ENCODE results near the gene ATOSA. TPM values are rescaled to one million over a fixed set of nuclear protein-coding genes. Genes with fewer than 3 reads are reported as not detected.
A peak's percentile ranks its signal among the peaks of the same experiment; 100 is the strongest.

Gene ATOSA
- total RNA-seq, 1 experiment from 2014 or later, result 13.2 TPM

DNA sequence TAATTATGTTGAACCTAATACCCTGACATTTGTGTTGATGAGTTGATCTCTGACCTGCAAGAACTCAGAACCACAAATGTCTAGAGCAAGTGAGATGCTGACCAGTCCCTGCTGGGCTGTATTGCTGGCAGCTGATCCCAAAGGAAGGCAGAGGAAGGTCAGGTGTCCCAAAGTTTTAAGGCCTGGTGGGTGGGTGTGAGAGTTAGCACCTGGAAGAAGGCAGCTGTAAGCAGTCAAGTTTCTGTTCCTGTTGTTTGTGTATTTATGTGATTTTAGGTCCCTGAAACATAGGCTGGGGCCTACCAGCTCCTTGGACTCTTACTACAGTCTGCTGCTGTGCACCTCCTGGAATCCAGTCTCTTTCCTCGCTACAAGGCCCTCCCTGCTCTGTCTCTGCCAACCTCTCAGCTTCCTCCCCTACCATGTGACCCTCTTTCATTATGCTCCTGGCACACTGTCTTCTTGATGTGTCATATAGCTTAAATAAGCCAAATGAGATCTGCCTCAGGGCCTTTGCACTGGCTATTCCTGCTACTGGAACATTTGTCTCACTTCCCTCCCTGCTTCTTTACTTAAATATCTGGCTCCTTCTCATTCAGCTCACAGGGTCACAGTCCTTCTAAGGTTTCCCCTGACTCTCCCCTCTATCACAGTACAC lies 31.0 kb upstream of the ATOSA start:
- Mint-ChIP-seq H3K27me3 (ENCODE audit: low read depth) (no peaks in the 10 kb centered on the region; the same call in 1 of the 2 replicates), H3K27ac (0 out of 2 replicates have a peak overlapping the region, but pooled peaks have one; percentile 10), H3K4me3 (peak overlapping the region; percentile 85), H3K36me3 (no peaks in the 10 kb centered on the region), H3K4me1 (peaks cover 18% of the 10 kb centered on the region), H3K9me3 (no peaks in the 10 kb centered on the region)
- TF ChIP-seq, protein P1, sequence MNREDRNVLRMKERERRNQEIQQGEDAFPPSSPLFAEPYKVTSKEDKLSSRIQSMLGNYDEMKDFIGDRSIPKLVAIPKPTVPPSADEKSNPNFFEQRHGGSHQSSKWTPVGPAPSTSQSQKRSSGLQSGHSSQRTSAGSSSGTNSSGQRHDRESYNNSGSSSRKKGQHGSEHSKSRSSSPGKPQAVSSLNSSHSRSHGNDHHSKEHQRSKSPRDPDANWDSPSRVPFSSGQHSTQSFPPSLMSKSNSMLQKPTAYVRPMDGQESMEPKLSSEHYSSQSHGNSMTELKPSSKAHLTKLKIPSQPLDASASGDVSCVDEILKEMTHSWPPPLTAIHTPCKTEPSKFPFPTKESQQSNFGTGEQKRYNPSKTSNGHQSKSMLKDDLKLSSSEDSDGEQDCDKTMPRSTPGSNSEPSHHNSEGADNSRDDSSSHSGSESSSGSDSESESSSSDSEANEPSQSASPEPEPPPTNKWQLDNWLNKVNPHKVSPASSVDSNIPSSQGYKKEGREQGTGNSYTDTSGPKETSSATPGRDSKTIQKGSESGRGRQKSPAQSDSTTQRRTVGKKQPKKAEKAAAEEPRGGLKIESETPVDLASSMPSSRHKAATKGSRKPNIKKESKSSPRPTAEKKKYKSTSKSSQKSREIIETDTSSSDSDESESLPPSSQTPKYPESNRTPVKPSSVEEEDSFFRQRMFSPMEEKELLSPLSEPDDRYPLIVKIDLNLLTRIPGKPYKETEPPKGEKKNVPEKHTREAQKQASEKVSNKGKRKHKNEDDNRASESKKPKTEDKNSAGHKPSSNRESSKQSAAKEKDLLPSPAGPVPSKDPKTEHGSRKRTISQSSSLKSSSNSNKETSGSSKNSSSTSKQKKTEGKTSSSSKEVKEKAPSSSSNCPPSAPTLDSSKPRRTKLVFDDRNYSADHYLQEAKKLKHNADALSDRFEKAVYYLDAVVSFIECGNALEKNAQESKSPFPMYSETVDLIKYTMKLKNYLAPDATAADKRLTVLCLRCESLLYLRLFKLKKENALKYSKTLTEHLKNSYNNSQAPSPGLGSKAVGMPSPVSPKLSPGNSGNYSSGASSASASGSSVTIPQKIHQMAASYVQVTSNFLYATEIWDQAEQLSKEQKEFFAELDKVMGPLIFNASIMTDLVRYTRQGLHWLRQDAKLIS (CRISPR knock-in tag; IDR thresholded peaks at IDR 0.05; ENCODE audit: borderline replicate concordance), result no peak
- TF ChIP-seq, protein P2, sequence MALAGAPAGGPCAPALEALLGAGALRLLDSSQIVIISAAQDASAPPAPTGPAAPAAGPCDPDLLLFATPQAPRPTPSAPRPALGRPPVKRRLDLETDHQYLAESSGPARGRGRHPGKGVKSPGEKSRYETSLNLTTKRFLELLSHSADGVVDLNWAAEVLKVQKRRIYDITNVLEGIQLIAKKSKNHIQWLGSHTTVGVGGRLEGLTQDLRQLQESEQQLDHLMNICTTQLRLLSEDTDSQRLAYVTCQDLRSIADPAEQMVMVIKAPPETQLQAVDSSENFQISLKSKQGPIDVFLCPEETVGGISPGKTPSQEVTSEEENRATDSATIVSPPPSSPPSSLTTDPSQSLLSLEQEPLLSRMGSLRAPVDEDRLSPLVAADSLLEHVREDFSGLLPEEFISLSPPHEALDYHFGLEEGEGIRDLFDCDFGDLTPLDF (CRISPR knock-in tag; IDR thresholded peaks at IDR 0.05), result no peak
- TF ChIP-seq CREB1 (CRISPR knock-in tag; IDR thresholded peaks at IDR 0.05), result no peak
- TF ChIP-seq OVOL2 (CRISPR knock-in tag; IDR thresholded peaks at IDR 0.05; ENCODE audit: borderline replicate concordance), result no peak
- 0 out of 2 replicates have a peak, but pooled peaks have one; percentile 55 for TF ChIP-seq GTF2I (CRISPR knock-in tag; conservative IDR thresholded peaks at IDR 0.05)
- TF ChIP-seq SP1 (CRISPR knock-in tag; conservative IDR thresholded peaks at IDR 0.05), result no peak
- TF ChIP-seq ZNF121 (CRISPR knock-in tag; IDR thresholded peaks at IDR 0.05), result no peak
- ChIA-PET CTCF (interaction anchor here (0.6 to 1.0 kb wide), 2 partner anchors 73 to 493 kb away, joined by 3 to 4 read pairs; no protein-coding TSS in a partner anchor), POLR2A (interaction anchor here (1.6 kb wide), 1 partner anchor 31 kb away, joined by 4 read pairs; the partner anchor contains the start of gene ATOSA)
- DNase-seq (ENCODE audit: low spot score), result no peak
- peak; percentile 16 for ATAC-seq

DNA sequence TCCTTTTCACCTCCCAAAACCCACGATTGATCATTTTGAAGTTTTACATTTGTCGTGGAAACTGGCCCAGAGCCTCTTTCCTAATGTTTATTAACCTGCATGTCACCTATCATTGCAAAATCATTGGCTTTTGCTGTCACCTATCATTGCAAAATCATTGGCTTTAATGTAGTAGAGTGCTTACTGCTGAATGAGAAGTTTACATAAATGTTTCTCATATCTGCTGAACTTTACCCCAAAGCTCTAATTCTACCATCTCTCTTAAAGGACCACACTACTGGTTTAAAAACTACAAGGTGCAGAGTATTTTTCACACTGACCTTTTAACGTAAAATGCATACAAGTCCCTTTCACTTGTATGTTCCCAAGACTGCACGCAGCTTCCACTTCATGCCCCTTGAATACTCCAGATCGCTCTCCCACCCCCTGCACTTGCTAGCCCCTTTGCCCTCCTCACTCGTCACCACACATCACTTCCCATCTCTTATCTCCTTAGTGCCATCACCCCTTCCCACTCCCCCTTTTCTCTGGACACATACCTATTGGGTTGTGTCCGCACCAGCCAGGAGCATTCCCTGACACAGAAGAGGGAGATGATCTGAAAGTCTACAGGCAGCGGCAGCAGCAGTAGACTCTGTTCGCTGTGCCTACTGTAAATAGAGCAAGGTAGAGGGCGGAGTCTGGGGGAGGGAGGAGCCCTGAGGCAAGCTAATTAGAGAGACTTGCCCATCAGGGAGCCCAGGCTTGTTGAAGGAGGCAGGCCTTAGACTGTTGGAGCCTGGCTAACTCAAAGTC lies 30.2 kb upstream of the ATOSA start:
- TF ChIP-seq FOXK1 (CRISPR knock-in tag; IDR thresholded peaks at IDR 0.05), result peak; percentile 57; the same call in 1 of the 2 replicates
- TF ChIP-seq, protein P3, sequence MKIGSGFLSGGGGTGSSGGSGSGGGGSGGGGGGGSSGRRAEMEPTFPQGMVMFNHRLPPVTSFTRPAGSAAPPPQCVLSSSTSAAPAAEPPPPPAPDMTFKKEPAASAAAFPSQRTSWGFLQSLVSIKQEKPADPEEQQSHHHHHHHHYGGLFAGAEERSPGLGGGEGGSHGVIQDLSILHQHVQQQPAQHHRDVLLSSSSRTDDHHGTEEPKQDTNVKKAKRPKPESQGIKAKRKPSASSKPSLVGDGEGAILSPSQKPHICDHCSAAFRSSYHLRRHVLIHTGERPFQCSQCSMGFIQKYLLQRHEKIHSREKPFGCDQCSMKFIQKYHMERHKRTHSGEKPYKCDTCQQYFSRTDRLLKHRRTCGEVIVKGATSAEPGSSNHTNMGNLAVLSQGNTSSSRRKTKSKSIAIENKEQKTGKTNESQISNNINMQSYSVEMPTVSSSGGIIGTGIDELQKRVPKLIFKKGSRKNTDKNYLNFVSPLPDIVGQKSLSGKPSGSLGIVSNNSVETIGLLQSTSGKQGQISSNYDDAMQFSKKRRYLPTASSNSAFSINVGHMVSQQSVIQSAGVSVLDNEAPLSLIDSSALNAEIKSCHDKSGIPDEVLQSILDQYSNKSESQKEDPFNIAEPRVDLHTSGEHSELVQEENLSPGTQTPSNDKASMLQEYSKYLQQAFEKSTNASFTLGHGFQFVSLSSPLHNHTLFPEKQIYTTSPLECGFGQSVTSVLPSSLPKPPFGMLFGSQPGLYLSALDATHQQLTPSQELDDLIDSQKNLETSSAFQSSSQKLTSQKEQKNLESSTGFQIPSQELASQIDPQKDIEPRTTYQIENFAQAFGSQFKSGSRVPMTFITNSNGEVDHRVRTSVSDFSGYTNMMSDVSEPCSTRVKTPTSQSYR (CRISPR knock-in tag; IDR thresholded peaks at IDR 0.05), result no peak
- Mint-ChIP-seq H3K36me3 (no peaks in the 10 kb centered on the region), H3K9me3 (no peaks in the 10 kb centered on the region), H3K4me1 (peaks cover 18% of the 10 kb centered on the region), H3K4me3 (peak overlapping the region; percentile 85), H3K27me3 (ENCODE audit: low read depth) (no peaks in the 10 kb centered on the region; the same call in 1 of the 2 replicates), H3K27ac (peak overlapping the region; percentile 81; the same call in 1 of the 2 replicates)
- ChIA-PET CTCF (interaction anchor here (0.6 to 1.1 kb wide), 4 partner anchors 26 to 492 kb away, joined by 3 to 4 read pairs (median 4); no protein-coding TSS in a partner anchor), POLR2A (interaction anchor here (1.4 to 1.6 kb wide), 2 partner anchors 9 to 30 kb away, joined by 3 to 4 read pairs; partner anchors contain the start of gene ATOSA)
- DNase-seq (ENCODE audit: low spot score), result peak; percentile 85
- ATAC-seq, result peak; percentile 100

DNA sequence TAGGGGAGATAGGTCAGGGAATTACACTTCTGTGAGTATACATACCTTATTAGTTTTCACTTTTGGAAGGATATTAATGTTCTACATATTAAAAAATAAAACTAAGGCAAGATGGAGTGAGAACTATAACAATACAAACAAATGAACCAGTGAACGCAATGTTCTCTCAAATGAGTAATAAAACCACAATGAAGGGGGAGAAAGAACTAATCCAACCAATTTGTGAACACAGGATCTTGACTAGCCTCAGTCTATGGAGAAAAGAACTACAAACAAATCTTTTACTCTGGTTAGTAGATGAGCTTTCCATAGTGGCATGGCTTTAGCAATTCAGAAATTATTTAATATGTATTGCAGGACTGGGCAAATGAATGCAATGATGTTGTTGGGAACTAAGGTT lies 26.9 kb upstream of the ATOSA start:
- DNase-seq (ENCODE audit: low spot score) (no peak), ATAC-seq (no peak)
- no peaks in the 10 kb centered on the region for H3K36me3 Mint-ChIP-seq
- no peak overlapping the region for H3K4me3 Mint-ChIP-seq
- ChIA-PET POLR2A (no interaction called here), CTCF (no interaction called here)
- H3K27me3 Mint-ChIP-seq (ENCODE audit: low read depth), result no peaks in the 10 kb centered on the region; the same call in 1 of the 2 replicates
- H3K27ac Mint-ChIP-seq, result no peak overlapping the region
- TF ChIP-seq, protein P4, sequence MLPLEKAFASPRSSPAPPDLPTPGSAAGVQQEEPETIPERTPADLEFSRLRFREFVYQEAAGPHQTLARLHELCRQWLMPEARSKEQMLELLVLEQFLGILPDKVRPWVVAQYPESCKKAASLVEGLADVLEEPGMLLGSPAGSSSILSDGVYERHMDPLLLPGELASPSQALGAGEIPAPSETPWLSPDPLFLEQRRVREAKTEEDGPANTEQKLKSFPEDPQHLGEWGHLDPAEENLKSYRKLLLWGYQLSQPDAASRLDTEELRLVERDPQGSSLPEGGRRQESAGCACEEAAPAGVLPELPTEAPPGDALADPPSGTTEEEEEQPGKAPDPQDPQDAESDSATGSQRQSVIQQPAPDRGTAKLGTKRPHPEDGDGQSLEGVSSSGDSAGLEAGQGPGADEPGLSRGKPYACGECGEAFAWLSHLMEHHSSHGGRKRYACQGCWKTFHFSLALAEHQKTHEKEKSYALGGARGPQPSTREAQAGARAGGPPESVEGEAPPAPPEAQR (CRISPR knock-in tag; IDR thresholded peaks at IDR 0.05), result no peak
- TF ChIP-seq, protein P5, sequence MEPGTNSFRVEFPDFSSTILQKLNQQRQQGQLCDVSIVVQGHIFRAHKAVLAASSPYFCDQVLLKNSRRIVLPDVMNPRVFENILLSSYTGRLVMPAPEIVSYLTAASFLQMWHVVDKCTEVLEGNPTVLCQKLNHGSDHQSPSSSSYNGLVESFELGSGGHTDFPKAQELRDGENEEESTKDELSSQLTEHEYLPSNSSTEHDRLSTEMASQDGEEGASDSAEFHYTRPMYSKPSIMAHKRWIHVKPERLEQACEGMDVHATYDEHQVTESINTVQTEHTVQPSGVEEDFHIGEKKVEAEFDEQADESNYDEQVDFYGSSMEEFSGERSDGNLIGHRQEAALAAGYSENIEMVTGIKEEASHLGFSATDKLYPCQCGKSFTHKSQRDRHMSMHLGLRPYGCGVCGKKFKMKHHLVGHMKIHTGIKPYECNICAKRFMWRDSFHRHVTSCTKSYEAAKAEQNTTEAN (CRISPR knock-in tag; IDR thresholded peaks at IDR 0.05), result no peak
- H3K9me3 Mint-ChIP-seq, result no peaks in the 10 kb centered on the region
- H3K4me1 Mint-ChIP-seq, result peaks cover 18% of the 10 kb centered on the region
